PFSK-1 (cell line): Measurements from ENCODE around the gene PHACTR3.

Source experiments
- POLR2AphosphoS5 ChIP-seq: IDR thresholded peaks from 2 replicates; pipeline ENCODE4 v1.6.1; 2012; ENCODE audit warnings: low read depth, mild to moderate bottlenecking, control low read depth, low read length, moderate library complexity
- REST ChIP-seq, 2 experiments: IDR thresholded peaks; 2 replicates each; pipeline versions ENCODE4 v1.6.1 to v1.8.0; 2011 to 2012; ENCODE audit warnings: low read depth in 2 of 2, low read length in 2 of 2, control low read depth in 1 of 2, inconsistent platforms in 1 of 2, mild to moderate bottlenecking in 1 of 2, moderate library complexity in 1 of 2; ENCODE audit not compliant: insufficient read depth in 1 of 2
- TAF1 ChIP-seq: IDR thresholded peaks from 2 replicates; pipeline ENCODE4 v1.6.1; 2012; ENCODE audit warnings: low read length, control low read depth, borderline replicate concordance; ENCODE audit not compliant: insufficient read depth

GRCh38 chr20:59672576-59672975 lies 68.2 kb downstream of the PHACTR3 start:
- TF ChIP-seq REST (IDR thresholded peaks at IDR 0.05; ENCODE audit: insufficient read depth in 1 of 2, low read depth in 2 of 2, low read length in 2 of 2) (no peak), TAF1 (no peak), POLR2AphosphoS5 (no peak)
